GM12878 (cell line): ENCODE measurements around the gene PANX2. TPM values are rescaled to one million over a fixed set of nuclear protein-coding genes. Genes with fewer than 3 reads are reported as not detected.

ENCODE experiments used
- ATAC-seq: fragments of 200-7000 bp; cut with Tn5 transposase; 3 replicates; pipeline ENCODE4 v1.9.1; 2020; ENCODE audit warnings: mild to moderate bottlenecking, moderate library complexity
- BruUV-seq: library from RNA; stranded (reverse); fragments of 400-500 nt; replicated peaks from 2 replicates; lab custom pipeline; 2021; lab: Mats Ljungman, UMichigan
- CTCF ChIA-PET: fragments of 300-600 bp; sonication (Branson Sonifier 250); formaldehyde crosslinking; extraction: SDS; loops from one replicate; lab custom pipeline; 2021; ENCODE audit warnings: inconsistent platforms; lab: Yijun Ruan, JAX
- POLR2A ChIA-PET: fragments of 350-600 bp; formaldehyde crosslinking; extraction: SDS; loops from one replicate; lab custom pipeline; 2021; ENCODE audit warnings: inconsistent platforms; lab: Charles Lee
- RAD21 ChIA-PET: fragments of 300-600 bp; sonication (Branson Sonifier 250); formaldehyde crosslinking; loops from one replicate; lab custom pipeline; 2023; ENCODE audit warnings: antibody characterized with exemption; ENCODE audit not compliant: unreplicated experiment; lab: Charles Lee
- SMC1A ChIA-PET: fragments of 300-600 bp; sonication (Branson Sonifier 250); formaldehyde crosslinking; loops from one replicate; lab custom pipeline; 2023; ENCODE audit not compliant: unreplicated experiment, uncharacterized antibody; lab: Charles Lee
- DNase-seq: peaks from one replicate; pipeline ENCODE4 v3.0.0-alpha.2; 2011; ENCODE audit warnings: low read depth, low spot score
- FAIRE-seq: peaks from 3 replicates; lab custom pipeline; 2011; peaks lifted over from hg19 to GRCh38; lab: Jason Lieb, UNC
- H2AFZ ChIP-seq: 2 replicates; pipeline ENCODE4 v1.6.0; 2011; ENCODE audit warnings: low read depth, low read length, control low read depth; ENCODE audit not compliant: control insufficient read depth
- H3K27ac ChIP-seq: 2 replicates; pipeline ENCODE4 v1.5.1; 2011; ENCODE audit warnings: control low read depth; ENCODE audit not compliant: control insufficient read depth, insufficient read depth
- H3K27me3 ChIP-seq, 2 experiments: replicated peaks in 1 of 2; 2 replicates each; pipeline versions ENCODE4 v1.6.0 to v1.6.1; 2011; ENCODE audit warnings: low read length in 1 of 2; ENCODE audit not compliant: control insufficient read depth in 2 of 2, insufficient read depth in 2 of 2
- H3K36me3 ChIP-seq, 2 experiments: 2 replicates each; pipeline ENCODE4 v1.5.1; 2011; ENCODE audit warnings: low read length in 1 of 2; ENCODE audit not compliant: control insufficient read depth in 2 of 2, insufficient read depth in 2 of 2
- H3K4me1 ChIP-seq: 2 replicates; pipeline ENCODE4 v1.6.1; 2011; ENCODE audit warnings: mild to moderate bottlenecking, low read length, moderate library complexity, mixed read lengths; ENCODE audit not compliant: control insufficient read depth, insufficient read depth
- H3K4me2 ChIP-seq: 2 replicates; pipeline ENCODE4 v1.6.0; 2011; ENCODE audit warnings: control low read depth; ENCODE audit not compliant: control insufficient read depth, insufficient read depth
- H3K4me3 ChIP-seq: fragments of 200-600 bp; sonication (generic); 2 replicates; pipeline ENCODE4 v1.5.1; 2016
- H3K79me2 ChIP-seq: 2 replicates; pipeline ENCODE4 v1.6.0; 2011; ENCODE audit warnings: low read length; ENCODE audit not compliant: control insufficient read depth, insufficient read depth
- H3K9ac ChIP-seq: 2 replicates; pipeline ENCODE4 v1.8.0; 2011; ENCODE audit warnings: low read length, control low read depth, mixed read lengths; ENCODE audit not compliant: control insufficient read depth, insufficient read depth
- H3K9me3 ChIP-seq: replicated peaks from 3 replicates; pipeline ENCODE4 v1.5.1; 2011; ENCODE audit warnings: mild to moderate bottlenecking, low read length; ENCODE audit not compliant: control insufficient read depth, insufficient read depth
- H4K20me1 ChIP-seq: 2 replicates; pipeline ENCODE4 v1.6.0; 2011; ENCODE audit not compliant: control insufficient read depth, insufficient read depth
- CBX3 ChIP-seq: fragments of 200-600 bp; sonication (generic); IDR thresholded peaks from 2 replicates; pipeline ENCODE4 v1.6.1; 2016; ENCODE audit warnings: low read depth, borderline replicate concordance
- ESRRA ChIP-seq: IDR thresholded peaks from 2 replicates; pipeline ENCODE4 v1.6.1; 2012; ENCODE audit warnings: mild to moderate bottlenecking, low read length, improper control_type of control experiment
- FOXK2 ChIP-seq: fragments of 450-650 bp; IDR thresholded peaks from 2 replicates; pipeline ENCODE4 v1.6.1; 2017; ENCODE audit warnings: mild to moderate bottlenecking, moderate library complexity
- NR2C2 ChIP-seq: IDR thresholded peaks from 2 replicates; pipeline ENCODE4 v1.6.1; 2011; ENCODE audit warnings: borderline replicate concordance, low read depth; ENCODE audit not compliant: control insufficient read depth, insufficient read length
- PAX8 ChIP-seq: fragments of 450-650 bp; IDR thresholded peaks from 2 replicates; pipeline ENCODE4 v1.6.1; 2017; ENCODE audit warnings: mild to moderate bottlenecking, moderate library complexity
- RAD51 ChIP-seq: fragments of 450-650 bp; IDR thresholded peaks from 2 replicates; pipeline ENCODE4 v1.6.1; 2016; ENCODE audit warnings: moderate library complexity, mild to moderate bottlenecking, inconsistent platforms
- TAF1 ChIP-seq: IDR thresholded peaks from 2 replicates; pipeline ENCODE4 v1.6.1; 2011; ENCODE audit warnings: mild to moderate bottlenecking, low read depth, low read length, borderline replicate concordance
- WRNIP1 ChIP-seq: IDR thresholded peaks from 2 replicates; pipeline ENCODE4 v1.6.1; 2011; ENCODE audit warnings: low read depth, low read length, improper control_type of control experiment, borderline replicate concordance
- WGBS: methylation state at CpG from one replicate; pipeline ENCODE4 v1.1.6; 2016; ENCODE audit warnings: low lambda C conversion rate; ENCODE audit not compliant: insufficient replicate concordance, insufficient coverage; ENCODE audit errors: missing lambda C conversion rate; 5-methylcytosine and 5-hydroxymethylcytosine counted together
- in situ Hi-C: fragments of 300-500 bp; cut with MboI; formaldehyde crosslinking; loops from 9 replicates; pipeline ENCODE4 v1.14.3; 2018; ENCODE audit warnings: mixed read lengths
- intact Hi-C: fragments of 100-400 bp; cut with micrococcal nuclease; formaldehyde crosslinking; loops from one replicate; pipeline ENCODE4 v1.14.2; 2022; ENCODE audit not compliant: unreplicated experiment
- polyA plus RNA-seq, 11 experiments: library from polyadenylated mRNA; depleted of rRNA in 4 of 11; unstranded in 6 of 11; stranded (reverse) in 5 of 11; fragments of >200 nt; fragmentation: Nextera tagmentation in 4 of 11; fragmentation: Illumina TruSeq in 1 of 11; extraction: Ambion mirVana in 4 of 11; extraction: Trizol in 1 of 11; gene quantifications; 1 replicate in 1 of 11; 2 replicates in 10 of 11; pipeline versions ENCODE4 v1.2.1 to v1.2.3, GENCODE V29; 2011 to 2016; ENCODE audit warnings: inconsistent platforms in 2 of 11, missing spikeins in 2 of 11, low read depth in 1 of 11
- total RNA-seq, 4 experiments: library from RNA; depleted of rRNA in 3 of 4; stranded (reverse); fragments of >200 nt in 3 of 4; fragmentation: Illumina TruSeq in 1 of 4; extraction: Trizol in 1 of 4; gene quantifications; 2 replicates each; pipeline versions ENCODE4 v1.2.1 to v1.2.3, GENCODE V29; 2013 to 2021
- TF ChIP-seq, protein P1 (sequence below), 3 experiments: IDR thresholded peaks in 2 of 3; conservative IDR thresholded peaks in 1 of 3; 2 replicates each; pipeline ENCODE4 v1.5.1; 2011; ENCODE audit warnings: low read depth in 3 of 3, low read length in 3 of 3, mild to moderate bottlenecking in 3 of 3, control low read depth in 2 of 3, moderate library complexity in 2 of 3, inconsistent platforms in 1 of 3, mixed read lengths in 1 of 3; ENCODE audit not compliant: control insufficient read depth in 2 of 3, insufficient read depth in 1 of 3; ENCODE audit errors: extremely low read depth in 1 of 3
- TF ChIP-seq, protein P2 (sequence below): fragments of 150-350 bp; IDR thresholded peaks from 2 replicates; pipeline ENCODE4 v1.6.1; 2014; ENCODE audit warnings: mild to moderate bottlenecking, low read depth, low read length
- TF ChIP-seq, protein P3 (sequence below): fragments of 450-650 bp; IDR thresholded peaks from 2 replicates; pipeline ENCODE4 v1.6.1; 2017; ENCODE audit warnings: antibody characterized with exemption, mild to moderate bottlenecking, moderate library complexity
- TF ChIP-seq, protein P4 (sequence below): fragments of 450-650 bp; IDR thresholded peaks from 2 replicates; pipeline ENCODE4 v1.6.1; 2018; ENCODE audit warnings: mild to moderate bottlenecking, low read depth, moderate library complexity; ENCODE audit not compliant: partially characterized antibody

PANX2 gene
- total and polyA plus RNA-seq, 10 of the 15 experiments (the other 5 are each of a cell fraction or from before 2014, with no cell fraction given), result 0.04 to 0.44 (median 0.17) TPM; not detected in 5

DNA sequence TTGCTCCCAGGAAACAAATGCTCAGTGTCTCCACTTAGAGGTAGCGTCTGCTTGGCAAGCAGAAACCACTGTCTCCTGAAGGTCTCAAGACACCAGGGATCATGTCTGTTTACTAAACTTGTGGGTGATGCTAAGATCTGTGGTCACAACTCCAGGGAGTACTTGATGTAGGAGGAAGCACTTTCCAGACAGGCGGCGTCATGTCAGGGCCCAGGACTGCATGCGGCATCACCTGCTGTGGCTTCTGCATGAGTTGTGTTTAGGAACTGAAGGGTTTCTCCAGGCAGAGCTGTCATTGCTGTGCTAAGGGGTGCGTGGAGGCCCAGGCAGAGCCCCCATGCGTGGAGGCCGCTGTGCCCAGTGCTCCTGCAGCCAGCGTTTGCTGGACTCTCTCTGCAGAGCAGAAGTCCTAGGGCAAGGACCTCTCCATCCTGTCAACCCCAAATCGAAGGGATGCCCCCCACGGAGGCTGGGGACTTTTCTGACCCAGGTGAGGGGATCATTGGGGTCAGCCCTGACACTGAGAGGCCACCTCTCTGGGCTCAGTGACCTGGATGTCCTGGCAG is 8.1 kb upstream of the PANX2 start:
- Histone ChIP-seq H3K4me1 (no peaks in the 10 kb centered on the region), H3K27me3 (peaks cover 2 to 4% of the 10 kb centered on the region in 2 experiments; a peak in 2 of 4 replicates), H4K20me1 (no peaks in the 10 kb centered on the region), H2AFZ (no peak overlapping the region), H3K9me3 (no peaks in the 10 kb centered on the region), H3K36me3 (no peaks in the 10 kb centered on the region), H3K4me3 (no peak overlapping the region), H3K4me2 (no peak overlapping the region), H3K79me2 (no peaks in the 10 kb centered on the region), H3K9ac (no peak overlapping the region), H3K27ac (no peak overlapping the region)
- 64% methylated on average over 10 of the region's 10 CpGs for WGBS
- DNase-seq (no peak), FAIRE-seq (no peak), ATAC-seq (no peak)
- SMC1A ChIA-PET, result no interaction called here
- no TSS peak for BruUV-seq
- in situ Hi-C loops, result no loop called here
- POLR2A ChIA-PET, result no interaction called here
- CTCF ChIA-PET, result no interaction called here
- intact Hi-C loops, result no loop called here
- RAD21 ChIA-PET, result no interaction called here
- TF ChIP-seq, protein P1, sequence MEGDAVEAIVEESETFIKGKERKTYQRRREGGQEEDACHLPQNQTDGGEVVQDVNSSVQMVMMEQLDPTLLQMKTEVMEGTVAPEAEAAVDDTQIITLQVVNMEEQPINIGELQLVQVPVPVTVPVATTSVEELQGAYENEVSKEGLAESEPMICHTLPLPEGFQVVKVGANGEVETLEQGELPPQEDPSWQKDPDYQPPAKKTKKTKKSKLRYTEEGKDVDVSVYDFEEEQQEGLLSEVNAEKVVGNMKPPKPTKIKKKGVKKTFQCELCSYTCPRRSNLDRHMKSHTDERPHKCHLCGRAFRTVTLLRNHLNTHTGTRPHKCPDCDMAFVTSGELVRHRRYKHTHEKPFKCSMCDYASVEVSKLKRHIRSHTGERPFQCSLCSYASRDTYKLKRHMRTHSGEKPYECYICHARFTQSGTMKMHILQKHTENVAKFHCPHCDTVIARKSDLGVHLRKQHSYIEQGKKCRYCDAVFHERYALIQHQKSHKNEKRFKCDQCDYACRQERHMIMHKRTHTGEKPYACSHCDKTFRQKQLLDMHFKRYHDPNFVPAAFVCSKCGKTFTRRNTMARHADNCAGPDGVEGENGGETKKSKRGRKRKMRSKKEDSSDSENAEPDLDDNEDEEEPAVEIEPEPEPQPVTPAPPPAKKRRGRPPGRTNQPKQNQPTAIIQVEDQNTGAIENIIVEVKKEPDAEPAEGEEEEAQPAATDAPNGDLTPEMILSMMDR (IDR thresholded peaks at IDR 0.05 in 2 of 3, conservative IDR thresholded peaks at IDR 0.05 in 1 of 3; ENCODE audit: control insufficient read depth in 2 of 3, extremely low read depth in 1 of 3, insufficient read depth in 1 of 3, low read depth in 3 of 3, low read length in 3 of 3), result no peak
- TF ChIP-seq RAD51 (no peak), CBX3 (no peak), WRNIP1 (no peak), PAX8 (no peak), ESRRA (no peak), FOXK2 (no peak), NR2C2 (no peak), TAF1 (no peak)
- TF ChIP-seq, protein P2, sequence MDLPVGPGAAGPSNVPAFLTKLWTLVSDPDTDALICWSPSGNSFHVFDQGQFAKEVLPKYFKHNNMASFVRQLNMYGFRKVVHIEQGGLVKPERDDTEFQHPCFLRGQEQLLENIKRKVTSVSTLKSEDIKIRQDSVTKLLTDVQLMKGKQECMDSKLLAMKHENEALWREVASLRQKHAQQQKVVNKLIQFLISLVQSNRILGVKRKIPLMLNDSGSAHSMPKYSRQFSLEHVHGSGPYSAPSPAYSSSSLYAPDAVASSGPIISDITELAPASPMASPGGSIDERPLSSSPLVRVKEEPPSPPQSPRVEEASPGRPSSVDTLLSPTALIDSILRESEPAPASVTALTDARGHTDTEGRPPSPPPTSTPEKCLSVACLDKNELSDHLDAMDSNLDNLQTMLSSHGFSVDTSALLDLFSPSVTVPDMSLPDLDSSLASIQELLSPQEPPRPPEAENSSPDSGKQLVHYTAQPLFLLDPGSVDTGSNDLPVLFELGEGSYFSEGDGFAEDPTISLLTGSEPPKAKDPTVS, result no peak
- TF ChIP-seq, protein P3, sequence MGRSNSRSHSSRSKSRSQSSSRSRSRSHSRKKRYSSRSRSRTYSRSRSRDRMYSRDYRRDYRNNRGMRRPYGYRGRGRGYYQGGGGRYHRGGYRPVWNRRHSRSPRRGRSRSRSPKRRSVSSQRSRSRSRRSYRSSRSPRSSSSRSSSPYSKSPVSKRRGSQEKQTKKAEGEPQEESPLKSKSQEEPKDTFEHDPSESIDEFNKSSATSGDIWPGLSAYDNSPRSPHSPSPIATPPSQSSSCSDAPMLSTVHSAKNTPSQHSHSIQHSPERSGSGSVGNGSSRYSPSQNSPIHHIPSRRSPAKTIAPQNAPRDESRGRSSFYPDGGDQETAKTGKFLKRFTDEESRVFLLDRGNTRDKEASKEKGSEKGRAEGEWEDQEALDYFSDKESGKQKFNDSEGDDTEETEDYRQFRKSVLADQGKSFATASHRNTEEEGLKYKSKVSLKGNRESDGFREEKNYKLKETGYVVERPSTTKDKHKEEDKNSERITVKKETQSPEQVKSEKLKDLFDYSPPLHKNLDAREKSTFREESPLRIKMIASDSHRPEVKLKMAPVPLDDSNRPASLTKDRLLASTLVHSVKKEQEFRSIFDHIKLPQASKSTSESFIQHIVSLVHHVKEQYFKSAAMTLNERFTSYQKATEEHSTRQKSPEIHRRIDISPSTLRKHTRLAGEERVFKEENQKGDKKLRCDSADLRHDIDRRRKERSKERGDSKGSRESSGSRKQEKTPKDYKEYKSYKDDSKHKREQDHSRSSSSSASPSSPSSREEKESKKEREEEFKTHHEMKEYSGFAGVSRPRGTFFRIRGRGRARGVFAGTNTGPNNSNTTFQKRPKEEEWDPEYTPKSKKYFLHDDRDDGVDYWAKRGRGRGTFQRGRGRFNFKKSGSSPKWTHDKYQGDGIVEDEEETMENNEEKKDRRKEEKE, result no peak
- TF ChIP-seq, protein P4, sequence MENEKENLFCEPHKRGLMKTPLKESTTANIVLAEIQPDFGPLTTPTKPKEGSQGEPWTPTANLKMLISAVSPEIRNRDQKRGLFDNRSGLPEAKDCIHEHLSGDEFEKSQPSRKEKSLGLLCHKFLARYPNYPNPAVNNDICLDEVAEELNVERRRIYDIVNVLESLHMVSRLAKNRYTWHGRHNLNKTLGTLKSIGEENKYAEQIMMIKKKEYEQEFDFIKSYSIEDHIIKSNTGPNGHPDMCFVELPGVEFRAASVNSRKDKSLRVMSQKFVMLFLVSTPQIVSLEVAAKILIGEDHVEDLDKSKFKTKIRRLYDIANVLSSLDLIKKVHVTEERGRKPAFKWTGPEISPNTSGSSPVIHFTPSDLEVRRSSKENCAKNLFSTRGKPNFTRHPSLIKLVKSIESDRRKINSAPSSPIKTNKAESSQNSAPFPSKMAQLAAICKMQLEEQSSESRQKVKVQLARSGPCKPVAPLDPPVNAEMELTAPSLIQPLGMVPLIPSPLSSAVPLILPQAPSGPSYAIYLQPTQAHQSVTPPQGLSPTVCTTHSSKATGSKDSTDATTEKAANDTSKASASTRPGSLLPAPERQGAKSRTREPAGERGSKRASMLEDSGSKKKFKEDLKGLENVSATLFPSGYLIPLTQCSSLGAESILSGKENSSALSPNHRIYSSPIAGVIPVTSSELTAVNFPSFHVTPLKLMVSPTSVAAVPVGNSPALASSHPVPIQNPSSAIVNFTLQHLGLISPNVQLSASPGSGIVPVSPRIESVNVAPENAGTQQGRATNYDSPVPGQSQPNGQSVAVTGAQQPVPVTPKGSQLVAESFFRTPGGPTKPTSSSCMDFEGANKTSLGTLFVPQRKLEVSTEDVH, result no peak
